Uterus (tissue), 4 donors: Measurements from ENCODE around the gene BACH2. TPM values are rescaled to one million over a fixed set of nuclear protein-coding genes. Genes with fewer than 3 reads are reported as not detected.

Experiments
- DNase-seq, 2 donors: peaks; one replicate each; pipeline ENCODE4 v3.0.0-alpha.2; 2019 to 2020
- H3K27ac ChIP-seq, 2 donors: fragments of 200-600 bp; sonication (generic); 1 replicate in 1 of 2; 2 replicates in 1 of 2; pipeline ENCODE4 v1.5.1; 2016 to 2018
- H3K27me3 ChIP-seq, 2 donors: fragments of 200-600 bp; sonication (generic); one replicate each; pipeline ENCODE4 v1.5.1; 2018 to 2019; ENCODE audit warnings: control low read depth in 1 of 2
- H3K36me3 ChIP-seq, 2 donors: fragments of 200-600 bp; sonication (generic); one replicate each; pipeline ENCODE4 v1.5.1; 2019; ENCODE audit warnings: control low read depth in 1 of 2
- H3K4me1 ChIP-seq, 2 donors: fragments of 200-600 bp; sonication (generic); one replicate each; pipeline ENCODE4 v1.5.1; 2018 to 2019; ENCODE audit warnings: control low read depth in 1 of 2
- H3K4me3 ChIP-seq, 2 donors: fragments of 200-600 bp; sonication (generic); 1 replicate in 1 of 2; 2 replicates in 1 of 2; pipeline ENCODE4 v1.5.1; 2018 to 2019; ENCODE audit warnings: mild to moderate bottlenecking in 1 of 2
- H3K9me3 ChIP-seq, 2 donors: fragments of 200-600 bp; sonication (generic); one replicate each; pipeline ENCODE4 v1.5.1; 2019; ENCODE audit warnings: control low read depth in 1 of 2
- CTCF ChIP-seq, 4 experiments: fragments of 200-600 bp in 2 of 4; fragments of 450-650 bp in 2 of 4; sonication (generic) in 2 of 4; IDR thresholded peaks; one replicate each; pipeline ENCODE4 v1.5.1; 2016 to 2019; ENCODE audit warnings: antibody characterized with exemption in 4 of 4, mild to moderate bottlenecking in 2 of 4, moderate library complexity in 1 of 4
- POLR2A ChIP-seq, 2 donors: fragments of 450-650 bp; IDR thresholded peaks; one replicate each; pipeline ENCODE4 v1.6.1; 2016; ENCODE audit warnings: antibody characterized with exemption in 2 of 2, mild to moderate bottlenecking in 1 of 2, moderate library complexity in 1 of 2
- intact Hi-C: fragments of 100-400 bp; cut with DNase I; formaldehyde crosslinking; loops from one replicate; pipeline ENCODE4 v1.15.1; 2023; ENCODE audit warnings: low total_unique reads
- total RNA-seq, 4 donors: library from RNA; depleted of rRNA in 3 of 4; stranded (reverse); fragments of >200 nt in 3 of 4; gene quantifications; one replicate each; pipeline versions ENCODE4 v1.1.0 to v1.2.4, GENCODE V29; 2014 to 2023
- donor health status: DM: yes; HTN: yes; CAD: no.

The BACH2 gene
- total RNA-seq, 4 donors from 2014 or later = 1.3 to 15.0 (median 9.7) TPM

- no peak for TF ChIP-seq POLR2A (IDR thresholded peaks at IDR 0.05)
- TF ChIP-seq CTCF (IDR thresholded peaks at IDR 0.05) = no peak
- Histone ChIP-seq H3K4me1 (peaks cover 0 to 8% of the 10 kb centered on the region in 2 donors), H3K36me3 (no peaks in the 10 kb centered on the region), H3K4me3 (no peak overlapping the region), H3K9me3 (no peaks in the 10 kb centered on the region), H3K27ac (no peak overlapping the region), H3K27me3 (no peaks in the 10 kb centered on the region)
- intact Hi-C loops = no loop called here
- no peak for DNase-seq
Observed at GRCh38 chr6:90229331-90230010, 67.2 kb downstream of the BACH2 start.

DNA sequence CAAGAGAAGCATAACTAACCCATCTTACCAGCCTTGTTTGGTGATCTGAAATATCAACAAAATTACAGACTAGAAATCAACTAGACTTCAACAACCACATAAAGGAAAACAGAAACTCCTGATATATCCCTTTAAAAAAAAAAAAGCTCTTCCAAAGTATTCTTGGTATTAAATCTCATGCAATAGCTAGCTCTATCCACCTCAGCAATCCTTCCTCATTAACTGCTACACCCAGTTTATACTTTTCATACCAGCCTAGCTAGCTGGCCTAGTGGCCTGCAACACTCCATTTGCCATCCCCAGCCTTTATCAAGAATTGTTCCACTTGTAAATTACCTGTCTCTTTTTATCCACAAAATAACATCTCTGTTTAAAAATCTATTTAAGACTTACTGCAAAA lies 69.0 kb downstream of the BACH2 start:
- no peak overlapping the region for H3K27ac ChIP-seq
- no peaks in the 10 kb centered on the region for H3K36me3 ChIP-seq
- H3K4me1 ChIP-seq = peaks cover 0 to 8% of the 10 kb centered on the region in 2 donors
- DNase-seq = no peak
- no peak overlapping the region for H3K4me3 ChIP-seq
- TF ChIP-seq POLR2A (IDR thresholded peaks at IDR 0.05) (no peak), CTCF (IDR thresholded peaks at IDR 0.05) (no peak)
- no peaks in the 10 kb centered on the region for H3K27me3 ChIP-seq
- intact Hi-C loops = no loop called here
- no peaks in the 10 kb centered on the region for H3K9me3 ChIP-seq

DNA sequence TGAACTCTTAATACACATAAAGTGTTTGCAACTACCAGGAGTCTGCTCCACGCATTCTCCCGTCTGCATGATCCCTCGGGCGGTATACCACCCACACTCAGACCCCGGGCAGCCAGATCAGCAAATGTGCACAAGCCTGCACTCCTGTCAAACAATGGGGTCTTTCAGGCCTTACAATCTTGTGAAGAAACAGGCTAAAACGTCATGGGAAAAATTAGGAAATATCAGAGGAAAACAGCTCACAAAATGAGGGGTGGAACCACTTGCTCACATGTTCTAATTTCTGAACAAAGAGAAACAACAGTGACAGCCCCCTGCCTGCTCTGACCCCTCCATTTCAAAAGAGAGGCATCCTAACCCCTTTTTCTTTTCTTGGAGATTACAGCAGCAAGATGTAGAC lies 69.4 kb downstream of the BACH2 start:
- Histone ChIP-seq H3K27ac (no peak overlapping the region), H3K4me1 (peaks cover 0 to 8% of the 10 kb centered on the region in 2 donors), H3K9me3 (no peaks in the 10 kb centered on the region), H3K4me3 (no peak overlapping the region), H3K27me3 (no peaks in the 10 kb centered on the region), H3K36me3 (no peaks in the 10 kb centered on the region)
- intact Hi-C loops = no loop called here
- TF ChIP-seq CTCF (IDR thresholded peaks at IDR 0.05) (no peak), POLR2A (IDR thresholded peaks at IDR 0.05) (no peak)
- no peak for DNase-seq

- Histone ChIP-seq H3K4me1 (peaks cover 0 to 8% of the 10 kb centered on the region in 2 donors), H3K4me3 (no peak overlapping the region), H3K9me3 (no peaks in the 10 kb centered on the region), H3K27ac (no peak overlapping the region), H3K36me3 (no peaks in the 10 kb centered on the region), H3K27me3 (no peaks in the 10 kb centered on the region)
- intact Hi-C loops = no loop called here
- TF ChIP-seq POLR2A (IDR thresholded peaks at IDR 0.05) = no peak
- no peak for TF ChIP-seq CTCF (IDR thresholded peaks at IDR 0.05)
- DNase-seq = no peak
Observed at GRCh38 chr6:90226257-90226656, 70.4 kb downstream of the BACH2 start.

DNA sequence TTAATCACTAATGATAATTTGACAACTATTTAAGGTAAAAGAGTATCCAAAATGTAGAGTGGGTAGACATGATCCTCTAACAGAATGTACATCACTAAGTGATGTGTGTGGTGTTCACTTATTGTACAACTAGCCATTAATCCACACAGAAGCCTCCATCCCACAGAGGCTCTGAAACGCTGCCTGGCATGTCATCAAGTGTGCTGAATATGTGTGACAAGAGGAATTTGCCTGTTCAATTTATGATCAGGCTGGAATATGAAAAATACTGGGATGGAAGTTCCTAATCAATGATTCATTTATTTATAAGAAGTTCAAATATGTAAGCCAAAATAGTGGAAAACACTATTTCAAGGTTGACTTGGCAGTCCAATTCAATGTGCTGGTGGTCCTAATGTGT lies 72.4 kb downstream of the BACH2 start:
- H3K36me3 ChIP-seq = no peaks in the 10 kb centered on the region
- no peak for TF ChIP-seq CTCF (IDR thresholded peaks at IDR 0.05)
- no peak for TF ChIP-seq POLR2A (IDR thresholded peaks at IDR 0.05)
- DNase-seq = no peak
- H3K27me3 ChIP-seq = no peaks in the 10 kb centered on the region
- no peak overlapping the region for H3K4me3 ChIP-seq
- H3K4me1 ChIP-seq = peaks cover 0 to 11% of the 10 kb centered on the region in 2 donors
- intact Hi-C loops = no loop called here
- H3K9me3 ChIP-seq = no peaks in the 10 kb centered on the region
- no peak overlapping the region for H3K27ac ChIP-seq
